Astrocyte (in vitro differentiated cells and primary cell): ENCODE measurements around the gene NTN1. TPM values are rescaled to one million over a fixed set of nuclear protein-coding genes. Genes with fewer than 3 reads are reported as not detected.

ENCODE experiments used
- DNase-seq: peaks from one replicate; pipeline ENCODE4 v3.0.0-alpha.2; 2010; ENCODE audit warnings: low read depth
- FAIRE-seq: peaks from 2 replicates; lab custom pipeline; 2011; peaks lifted over from hg19 to GRCh38; lab: Jason Lieb, UNC
- H2AFZ ChIP-seq: 2 replicates; pipeline ENCODE4 v1.6.0; 2012; ENCODE audit warnings: low read depth, low read length, inconsistent platforms
- H3K27ac ChIP-seq: 2 replicates; pipeline ENCODE4 v1.5.1; 2011; ENCODE audit warnings: low read depth, low read length, inconsistent platforms
- H3K27me3 ChIP-seq: 2 replicates; pipeline ENCODE4 v1.6.0; 2011; ENCODE audit warnings: low read length, inconsistent platforms; ENCODE audit not compliant: insufficient read depth
- H3K36me3 ChIP-seq: 2 replicates; pipeline ENCODE4 v1.5.1; 2011; ENCODE audit warnings: low read length, inconsistent platforms; ENCODE audit not compliant: insufficient read depth
- H3K4me1 ChIP-seq: 2 replicates; pipeline ENCODE4 v1.5.1; 2011; ENCODE audit warnings: low read length, inconsistent platforms; ENCODE audit not compliant: insufficient read depth
- H3K4me2 ChIP-seq: 2 replicates; pipeline ENCODE4 v1.6.0; 2012; ENCODE audit warnings: low read length, inconsistent platforms
- H3K4me3 ChIP-seq: 2 replicates; pipeline ENCODE4 v1.5.1; 2011; ENCODE audit warnings: low read depth, mild to moderate bottlenecking, low read length, inconsistent platforms; ENCODE audit not compliant: insufficient read depth
- H3K79me2 ChIP-seq: 2 replicates; pipeline ENCODE4 v1.6.0; 2012; ENCODE audit warnings: mild to moderate bottlenecking, low read length, inconsistent platforms; ENCODE audit not compliant: insufficient read depth
- H3K9ac ChIP-seq: 2 replicates; pipeline ENCODE4 v1.6.0; 2012; ENCODE audit warnings: mild to moderate bottlenecking, low read length, inconsistent platforms
- H3K9me3 ChIP-seq: 2 replicates; pipeline ENCODE4 v1.5.1; 2012; ENCODE audit warnings: low read depth, mild to moderate bottlenecking, low read length, inconsistent platforms; ENCODE audit not compliant: insufficient read depth
- H4K20me1 ChIP-seq: 2 replicates; pipeline ENCODE4 v1.6.0; 2012; ENCODE audit warnings: low read length, inconsistent platforms; ENCODE audit not compliant: insufficient read depth
- H3K27ac Mint-ChIP-seq: one replicate; pipeline ENCODE4 v1.8.0; 2021; ENCODE audit warnings: mild to moderate bottlenecking, mixed read lengths; ENCODE audit not compliant: unreplicated experiment
- H3K27me3 Mint-ChIP-seq: one replicate; pipeline ENCODE4 v1.8.0; 2021; ENCODE audit warnings: low read depth, mixed read lengths; ENCODE audit not compliant: unreplicated experiment
- H3K36me3 Mint-ChIP-seq: one replicate; pipeline ENCODE4 v1.8.0; 2021; ENCODE audit warnings: low read depth, mixed read lengths; ENCODE audit not compliant: unreplicated experiment
- H3K4me1 Mint-ChIP-seq: one replicate; pipeline ENCODE4 v1.8.0; 2021; ENCODE audit warnings: low read depth, mixed read lengths; ENCODE audit not compliant: unreplicated experiment
- H3K4me3 Mint-ChIP-seq: one replicate; pipeline ENCODE4 v1.8.0; 2021; ENCODE audit warnings: mild to moderate bottlenecking, moderate library complexity, mixed read lengths; ENCODE audit not compliant: unreplicated experiment
- H3K9me3 Mint-ChIP-seq: one replicate; pipeline ENCODE4 v1.8.0; 2021; ENCODE audit warnings: mild to moderate bottlenecking, mixed read lengths; ENCODE audit not compliant: unreplicated experiment
- EZH2 ChIP-seq: IDR thresholded peaks from 2 replicates; pipeline ENCODE4 v1.6.1; 2012; ENCODE audit warnings: mild to moderate bottlenecking, low read length, inconsistent platforms; ENCODE audit not compliant: insufficient read depth
- total RNA-seq: library from RNA; stranded (reverse); gene quantifications from 2 replicates; pipeline ENCODE4 v1.2.1, GENCODE V29; 2021
- TF ChIP-seq, protein P1 (sequence below): IDR thresholded peaks from 2 replicates; pipeline ENCODE4 v1.5.1; 2011; ENCODE audit warnings: low read depth, mild to moderate bottlenecking, inconsistent platforms, low read length, moderate library complexity; ENCODE audit not compliant: insufficient read depth

Gene NTN1
- total RNA-seq, 1 donor from 2014 or later: 9.8 TPM

- Mint-ChIP-seq H3K36me3 (no peaks in the 10 kb centered on the region), H3K27me3 (peaks cover 45% of the 10 kb centered on the region)
Observed at GRCh38 chr17:9208381-9209105, 187.2 kb downstream of the NTN1 start.

DNA sequence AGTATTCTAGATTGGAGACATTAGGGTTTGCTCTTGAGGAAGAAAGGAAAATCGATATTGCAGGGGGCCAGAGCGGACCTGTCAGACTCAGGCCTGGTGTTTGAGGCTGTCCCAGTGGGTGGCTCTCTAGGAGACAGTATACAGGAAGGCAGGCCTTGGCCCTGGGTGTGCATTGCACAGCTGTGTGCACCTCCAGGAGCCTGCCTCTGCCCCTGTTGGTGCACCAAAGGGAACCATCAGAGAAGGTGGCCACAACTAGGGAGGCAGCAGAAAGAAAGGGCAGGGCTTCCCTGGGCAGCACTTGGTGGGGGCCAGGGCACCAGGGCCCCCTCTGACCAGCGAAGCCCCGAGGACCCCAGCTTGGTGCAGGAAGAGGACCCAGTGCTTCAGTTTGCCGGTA is 188.0 kb downstream of the NTN1 start:
- Histone ChIP-seq H3K27ac (no peak overlapping the region), H3K27me3 (peaks cover 8% of the 10 kb centered on the region), H3K9ac (no peak overlapping the region), H3K9me3 (no peaks in the 10 kb centered on the region), H3K4me2 (no peak overlapping the region), H3K4me3 (no peak overlapping the region), H3K36me3 (no peaks in the 10 kb centered on the region), H4K20me1 (no peaks in the 10 kb centered on the region), H3K79me2 (no peaks in the 10 kb centered on the region), H2AFZ (no peak overlapping the region), H3K4me1 (no peaks in the 10 kb centered on the region)
- H3K4me3 Mint-ChIP-seq: no peak overlapping the region
- no peaks in the 10 kb centered on the region for H3K9me3 Mint-ChIP-seq
- DNase-seq: no peak
- H3K27me3 Mint-ChIP-seq: peaks cover 39% of the 10 kb centered on the region
- peaks cover 4% of the 10 kb centered on the region for H3K4me1 Mint-ChIP-seq
- TF ChIP-seq, protein P1, sequence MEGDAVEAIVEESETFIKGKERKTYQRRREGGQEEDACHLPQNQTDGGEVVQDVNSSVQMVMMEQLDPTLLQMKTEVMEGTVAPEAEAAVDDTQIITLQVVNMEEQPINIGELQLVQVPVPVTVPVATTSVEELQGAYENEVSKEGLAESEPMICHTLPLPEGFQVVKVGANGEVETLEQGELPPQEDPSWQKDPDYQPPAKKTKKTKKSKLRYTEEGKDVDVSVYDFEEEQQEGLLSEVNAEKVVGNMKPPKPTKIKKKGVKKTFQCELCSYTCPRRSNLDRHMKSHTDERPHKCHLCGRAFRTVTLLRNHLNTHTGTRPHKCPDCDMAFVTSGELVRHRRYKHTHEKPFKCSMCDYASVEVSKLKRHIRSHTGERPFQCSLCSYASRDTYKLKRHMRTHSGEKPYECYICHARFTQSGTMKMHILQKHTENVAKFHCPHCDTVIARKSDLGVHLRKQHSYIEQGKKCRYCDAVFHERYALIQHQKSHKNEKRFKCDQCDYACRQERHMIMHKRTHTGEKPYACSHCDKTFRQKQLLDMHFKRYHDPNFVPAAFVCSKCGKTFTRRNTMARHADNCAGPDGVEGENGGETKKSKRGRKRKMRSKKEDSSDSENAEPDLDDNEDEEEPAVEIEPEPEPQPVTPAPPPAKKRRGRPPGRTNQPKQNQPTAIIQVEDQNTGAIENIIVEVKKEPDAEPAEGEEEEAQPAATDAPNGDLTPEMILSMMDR: no peak
- no peak for TF ChIP-seq EZH2
- H3K27ac Mint-ChIP-seq: no peak overlapping the region
- no peak for FAIRE-seq
- H3K36me3 Mint-ChIP-seq: no peaks in the 10 kb centered on the region

More at GRCh38 chr17:9208381-9209105, 187.2 kb downstream of the NTN1 start:
- TF ChIP-seq, protein P1: no peak
- no peak for TF ChIP-seq EZH2
- Mint-ChIP-seq H3K4me1 (peaks cover 4% of the 10 kb centered on the region), H3K9me3 (peaks cover 2% of the 10 kb centered on the region), H3K27ac (no peak overlapping the region), H3K4me3 (no peak overlapping the region)
- Histone ChIP-seq H3K4me3 (no peak overlapping the region), H3K79me2 (no peaks in the 10 kb centered on the region), H3K27me3 (peaks cover 8% of the 10 kb centered on the region), H3K36me3 (no peaks in the 10 kb centered on the region), H4K20me1 (no peaks in the 10 kb centered on the region), H3K27ac (no peak overlapping the region), H3K9ac (no peak overlapping the region), H3K9me3 (no peaks in the 10 kb centered on the region), H2AFZ (no peak overlapping the region), H3K4me1 (no peaks in the 10 kb centered on the region), H3K4me2 (no peak overlapping the region)
- FAIRE-seq (no peak), DNase-seq (no peak)

DNA sequence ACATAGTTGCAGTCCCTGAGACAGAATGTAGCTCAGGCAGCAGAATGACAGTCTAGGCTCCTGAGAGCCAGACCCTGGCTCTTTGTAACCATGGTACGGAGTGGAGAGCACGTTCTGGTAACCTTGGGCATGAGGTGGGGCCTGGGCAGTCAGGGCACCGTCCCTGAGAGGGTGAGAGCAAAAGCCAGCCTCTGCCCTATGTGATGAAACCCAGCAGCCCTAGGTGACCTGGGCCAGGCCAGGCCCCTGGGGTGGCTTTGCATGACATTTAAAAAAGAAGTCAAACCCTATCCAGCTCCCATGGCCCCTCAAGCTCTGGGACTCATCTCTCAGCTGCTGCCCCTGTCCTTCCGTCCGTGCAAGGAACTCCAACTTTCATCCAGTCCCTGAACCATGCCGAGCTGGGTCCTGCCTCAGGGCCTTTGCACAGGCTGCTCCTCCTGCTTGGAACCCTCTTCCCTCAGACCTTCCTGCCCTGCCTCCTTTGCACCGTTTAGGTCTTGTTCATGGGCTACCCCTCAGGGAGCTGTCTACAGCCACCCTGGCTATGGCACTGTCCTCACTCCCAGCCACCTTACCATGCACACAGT is 188.6 kb downstream of the NTN1 start:
- peaks cover 1% of the 10 kb centered on the region for H3K9me3 Mint-ChIP-seq
- H3K4me1 Mint-ChIP-seq: peaks cover 4% of the 10 kb centered on the region
- no peaks in the 10 kb centered on the region for H3K79me2 ChIP-seq
- no peak overlapping the region for H3K4me3 ChIP-seq
- no peak overlapping the region for H3K27ac Mint-ChIP-seq
- H3K4me1 ChIP-seq: no peaks in the 10 kb centered on the region
- no peak overlapping the region for H3K4me2 ChIP-seq
- H3K9me3 ChIP-seq: no peaks in the 10 kb centered on the region
- H3K4me3 Mint-ChIP-seq: no peak overlapping the region
- peaks cover 37% of the 10 kb centered on the region for H3K27me3 Mint-ChIP-seq
- TF ChIP-seq, protein P1: no peak
- no peak for TF ChIP-seq EZH2
- no peaks in the 10 kb centered on the region for H3K36me3 ChIP-seq
- no peak for DNase-seq
- no peak overlapping the region for H3K9ac ChIP-seq
- peaks cover 8% of the 10 kb centered on the region for H3K27me3 ChIP-seq
- H2AFZ ChIP-seq: no peak overlapping the region
- no peaks in the 10 kb centered on the region for H4K20me1 ChIP-seq
- FAIRE-seq: no peak
- no peaks in the 10 kb centered on the region for H3K36me3 Mint-ChIP-seq
- no peak overlapping the region for H3K27ac ChIP-seq
